Measurements from ENCODE around the gene CALML5. TPM values are rescaled to one million over a fixed set of nuclear protein-coding genes. Genes with fewer than 3 reads are reported as not detected.

CALML5 gene, protein sequence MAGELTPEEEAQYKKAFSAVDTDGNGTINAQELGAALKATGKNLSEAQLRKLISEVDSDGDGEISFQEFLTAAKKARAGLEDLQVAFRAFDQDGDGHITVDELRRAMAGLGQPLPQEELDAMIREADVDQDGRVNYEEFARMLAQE
- not detected in 2 replicates for total RNA-seq (2014; rRNA removed)
- not detected for Bru-seq, nascent RNA
- BruChase-seq, experiment 1, labeled RNA remaining after a 6-hour chase, result not detected
- not detected for BruChase-seq, experiment 2, labeled RNA remaining after a 2-hour chase
- long read RNA-seq, result 0 reads

DNA sequence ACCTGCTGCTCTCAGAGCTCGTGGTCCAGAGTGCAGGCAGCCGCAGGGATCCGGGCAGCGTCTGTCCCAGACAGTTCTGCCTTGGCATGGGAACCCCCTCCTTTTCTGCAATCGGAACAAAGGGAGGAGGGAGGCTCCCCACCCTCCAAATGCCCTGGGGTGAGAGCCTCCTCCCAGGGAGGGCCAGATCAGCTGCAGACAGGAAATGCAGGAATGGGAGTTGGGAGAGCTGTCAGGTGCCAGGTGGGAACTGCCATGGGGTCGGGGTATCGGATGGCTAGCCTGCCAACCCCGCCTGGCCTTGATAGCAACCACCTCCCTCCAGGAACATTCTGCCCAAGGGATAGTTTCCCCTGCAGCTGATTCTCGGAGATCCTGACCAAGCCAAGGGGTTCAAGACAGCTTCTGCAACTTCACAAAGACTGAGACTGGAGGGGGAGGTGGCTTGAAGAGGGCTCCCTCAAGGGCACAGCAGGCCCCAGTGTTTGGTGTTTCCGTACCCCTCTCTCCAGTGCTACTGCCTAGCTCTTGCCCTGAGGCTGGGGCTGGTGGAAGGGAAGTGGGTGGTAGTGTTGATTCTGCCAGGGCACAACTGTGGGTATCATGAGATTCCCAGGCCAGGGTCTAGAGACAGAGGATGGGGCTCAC is at the start of gene CALML5:
TSS of gene CALML5 (minus strand) at position 78 of the 648 bp plus-strand sequence. CDS start 132 bp downstream, outside the sequence.
- DNase-seq, result no peak
- CTCF ChIA-PET, result no interaction called here
- TF ChIP-seq EZH2phosphoT487 (IDR thresholded peaks at IDR 0.05; ENCODE audit: borderline replicate concordance, low read length), result no peak
- no peak for TF ChIP-seq EZH2 (IDR thresholded peaks at IDR 0.05; ENCODE audit: low read length, unreplicated experiment)
- TF ChIP-seq, protein P1, sequence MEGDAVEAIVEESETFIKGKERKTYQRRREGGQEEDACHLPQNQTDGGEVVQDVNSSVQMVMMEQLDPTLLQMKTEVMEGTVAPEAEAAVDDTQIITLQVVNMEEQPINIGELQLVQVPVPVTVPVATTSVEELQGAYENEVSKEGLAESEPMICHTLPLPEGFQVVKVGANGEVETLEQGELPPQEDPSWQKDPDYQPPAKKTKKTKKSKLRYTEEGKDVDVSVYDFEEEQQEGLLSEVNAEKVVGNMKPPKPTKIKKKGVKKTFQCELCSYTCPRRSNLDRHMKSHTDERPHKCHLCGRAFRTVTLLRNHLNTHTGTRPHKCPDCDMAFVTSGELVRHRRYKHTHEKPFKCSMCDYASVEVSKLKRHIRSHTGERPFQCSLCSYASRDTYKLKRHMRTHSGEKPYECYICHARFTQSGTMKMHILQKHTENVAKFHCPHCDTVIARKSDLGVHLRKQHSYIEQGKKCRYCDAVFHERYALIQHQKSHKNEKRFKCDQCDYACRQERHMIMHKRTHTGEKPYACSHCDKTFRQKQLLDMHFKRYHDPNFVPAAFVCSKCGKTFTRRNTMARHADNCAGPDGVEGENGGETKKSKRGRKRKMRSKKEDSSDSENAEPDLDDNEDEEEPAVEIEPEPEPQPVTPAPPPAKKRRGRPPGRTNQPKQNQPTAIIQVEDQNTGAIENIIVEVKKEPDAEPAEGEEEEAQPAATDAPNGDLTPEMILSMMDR (conservative IDR thresholded peaks at IDR 0.05; ENCODE audit: low read depth, low read length), result no peak

DNA sequence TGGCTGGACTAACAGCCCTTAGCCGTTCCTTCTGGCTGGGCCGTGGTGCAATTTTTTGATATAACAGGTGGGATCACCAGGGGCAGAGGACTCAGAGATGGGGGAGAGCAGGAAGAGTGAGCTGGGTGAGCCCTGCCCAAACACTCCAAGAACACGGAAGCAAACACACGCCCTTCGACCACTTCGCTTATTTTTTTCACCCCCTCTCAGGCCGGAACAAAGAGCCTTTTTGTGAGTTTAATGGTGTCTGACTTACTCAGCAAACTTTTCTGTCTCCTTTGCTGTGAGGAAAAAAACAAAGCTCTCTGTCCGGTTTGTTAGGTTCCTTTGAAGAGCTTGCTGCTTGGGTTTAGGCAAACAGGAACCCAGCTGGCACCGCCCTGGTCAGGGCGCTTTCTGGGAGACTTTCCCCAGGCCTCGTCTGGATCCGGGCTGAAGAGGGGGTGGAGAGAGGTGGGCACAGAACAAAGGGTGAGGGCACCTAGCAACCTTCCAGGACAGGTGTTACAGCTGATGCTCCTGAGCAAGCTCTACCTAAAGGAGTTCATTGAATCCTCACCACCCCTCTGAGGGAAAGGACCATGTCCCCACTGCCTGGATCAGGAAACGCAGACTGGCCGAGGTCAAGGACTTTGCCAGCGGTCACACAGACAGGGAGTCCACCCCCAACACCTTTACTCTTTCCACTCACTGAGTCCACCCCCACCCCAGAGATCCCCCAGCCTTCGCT is 48.7 kb upstream of the CALML5 start:
- ATAC-seq, result peak; percentile 39
- Histone ChIP-seq H3K4me2 (ENCODE audit: low read length) (peak overlapping the region; percentile 78), H3K27ac (ENCODE audit: low read length) (peak overlapping the region; percentile 100), H3F3A (ENCODE audit: low read length, unreplicated experiment) (peaks cover 6% of the 10 kb centered on the region), H3K79me2 (ENCODE audit: low read length) (no peaks in the 10 kb centered on the region), H4K20me1 (ENCODE audit: low read length) (no peaks in the 10 kb centered on the region), H2AFZ (ENCODE audit: low read length) (no peak overlapping the region), H3K9ac (ENCODE audit: low read length) (peak overlapping the region; percentile 94), H3K27me3 (ENCODE audit: low read length) (no peaks in the 10 kb centered on the region), H3K9me3 (ENCODE audit: low read length) (no peaks in the 10 kb centered on the region), H3K4me1 (ENCODE audit: insufficient read depth, low read length) (peaks cover 86% of the 10 kb centered on the region), H3K4me3 (ENCODE audit: low read length) (peak overlapping the region; percentile 46), H3K36me3 (ENCODE audit: low read depth, low read length) (no peaks in the 10 kb centered on the region), H3K9me2 (replicated peaks; ENCODE audit: low read length) (no peaks in the 10 kb centered on the region)
- BruUV-seq (replicated peaks), result no TSS peak
- TF ChIP-seq EZH2phosphoT487 (IDR thresholded peaks at IDR 0.05; ENCODE audit: borderline replicate concordance, low read length) (no peak), EZH2 (IDR thresholded peaks at IDR 0.05; ENCODE audit: low read length, unreplicated experiment) (no peak)
- TF ChIP-seq, protein P1 (conservative IDR thresholded peaks at IDR 0.05; ENCODE audit: low read depth, low read length), result no peak
- peak; percentile 82 for DNase-seq
- ChIA-PET POLR2A (ENCODE audit: unreplicated experiment) (interaction anchor here (0.6 to 1.8 kb wide), 15 partner anchors 11 to 410 kb away, joined by 3 to 17 read pairs (median 4); no protein-coding TSS in a partner anchor), CTCF (interaction anchor here (0.6 to 1.4 kb wide), 4 partner anchors 18 to 77 kb away, joined by 3 to 6 read pairs (median 4); no protein-coding TSS in a partner anchor)
- intact Hi-C loops (cut with micrococcal nuclease), result loop anchor here (1.0 to 5.0 kb wide), 6 partner anchors 11 to 81 kb away; no protein-coding TSS in a partner anchor

More for the DNA sequence above, at the start of gene CALML5:
- POLR2A ChIA-PET (ENCODE audit: unreplicated experiment), result no interaction called here
- Histone ChIP-seq H3K27ac (ENCODE audit: low read length) (no peak within 1 kb of the TSS), H3K9me3 (ENCODE audit: low read length) (no peaks in the 10 kb centered on the region), H4K20me1 (ENCODE audit: low read length) (no peaks in the 10 kb centered on the region), H3K4me3 (ENCODE audit: low read length) (no peak within 1 kb of the TSS), H3K9ac (ENCODE audit: low read length) (no peak within 1 kb of the TSS), H3K4me2 (ENCODE audit: low read length) (no peak within 1 kb of the TSS), H2AFZ (ENCODE audit: low read length) (no peak within 1 kb of the TSS), H3K36me3 (ENCODE audit: low read depth, low read length) (no peaks in the 10 kb centered on the region), H3K9me2 (replicated peaks; ENCODE audit: low read length) (no peaks in the 10 kb centered on the region), H3K27me3 (ENCODE audit: low read length) (no peaks in the 10 kb centered on the region), H3F3A (ENCODE audit: low read length, unreplicated experiment) (no peaks in the 10 kb centered on the region), H3K4me1 (ENCODE audit: insufficient read depth, low read length) (peaks cover 19% of the 10 kb centered on the region), H3K79me2 (ENCODE audit: low read length) (no peaks in the 10 kb centered on the region)
- ATAC-seq, result no peak
- no TSS peak for BruUV-seq (replicated peaks)
- intact Hi-C loops (cut with micrococcal nuclease), result no loop called here
